ENCODE results near the gene ADGRG3.

ADGRG3 gene

GRCh38 chr16:57679767-57680482 is 11.8 kb downstream of the ADGRG3 start:
- H2AFZ ChIP-seq (ENCODE audit: low read depth, low read length, severe bottlenecking), result no peak overlapping the region
- no peaks in the 10 kb centered on the region for H3F3A ChIP-seq (ENCODE audit: insufficient read depth)
- no peak overlapping the region for H3K27ac ChIP-seq (ENCODE audit: low read depth, low read length)
- no peak overlapping the region for H3K4me3 ChIP-seq (ENCODE audit: insufficient read depth, low read length, poor library complexity, severe bottlenecking)
- TF ChIP-seq CTCF (IDR thresholded peaks at IDR 0.05; ENCODE audit: insufficient read depth, low read length, poor library complexity, severe bottlenecking) (no peak), EZH2phosphoT487 (conservative IDR thresholded peaks at IDR 0.05; ENCODE audit: low read length) (no peak)
- H3K36me3 ChIP-seq (ENCODE audit: low read length), result no peaks in the 10 kb centered on the region
- no peaks in the 10 kb centered on the region for H3K9me3 ChIP-seq (ENCODE audit: insufficient read depth, low read length)
- no peaks in the 10 kb centered on the region for H3K27me3 ChIP-seq (ENCODE audit: low read length)
- H3K4me2 ChIP-seq (ENCODE audit: low read depth, low read length, poor library complexity, severe bottlenecking), result no peak overlapping the region
- H3K79me2 ChIP-seq (ENCODE audit: insufficient read depth, low read length), result no peaks in the 10 kb centered on the region
- no peak overlapping the region for H3K9ac ChIP-seq (ENCODE audit: low read length)
- no peaks in the 10 kb centered on the region for H3K9me2 ChIP-seq (replicated peaks; ENCODE audit: insufficient read depth, low read length)
- H4K20me1 ChIP-seq (ENCODE audit: low read depth, low read length), result no peaks in the 10 kb centered on the region

DNA sequence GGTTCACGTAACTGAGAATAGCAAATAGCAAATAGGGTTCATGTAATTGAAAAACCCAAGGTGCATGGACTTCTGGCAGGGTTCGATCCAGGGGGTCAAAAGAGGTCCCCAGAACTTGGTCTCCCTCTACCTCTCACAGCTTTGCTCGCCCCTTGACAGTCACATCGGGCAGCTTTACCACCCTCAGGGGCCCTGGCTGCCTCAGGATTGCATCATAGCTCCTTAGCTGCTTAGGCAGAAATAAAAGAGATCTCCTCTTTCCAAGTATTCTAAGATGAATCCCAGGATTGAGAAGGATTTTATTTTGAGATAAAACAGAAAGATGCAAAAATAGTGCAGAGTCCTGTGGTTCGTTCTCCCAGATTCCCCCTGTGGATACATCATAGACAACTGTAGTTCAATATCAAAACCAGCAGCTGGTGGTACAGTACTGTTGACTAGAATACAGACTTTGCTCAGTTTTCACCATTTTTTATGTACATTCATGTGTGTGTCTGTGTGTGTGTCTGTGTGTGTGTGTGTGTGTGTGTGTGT is 12.8 kb downstream of the ADGRG3 start:
- H4K20me1 ChIP-seq (ENCODE audit: low read depth, low read length), result no peaks in the 10 kb centered on the region
- no peaks in the 10 kb centered on the region for H3K36me3 ChIP-seq (ENCODE audit: low read length)
- no peak overlapping the region for H3K9ac ChIP-seq (ENCODE audit: low read length)
- TF ChIP-seq EZH2phosphoT487 (conservative IDR thresholded peaks at IDR 0.05; ENCODE audit: low read length) (no peak), CTCF (IDR thresholded peaks at IDR 0.05; ENCODE audit: insufficient read depth, low read length, poor library complexity, severe bottlenecking) (no peak)
- H2AFZ ChIP-seq (ENCODE audit: low read depth, low read length, severe bottlenecking), result no peak overlapping the region
- no peaks in the 10 kb centered on the region for H3K9me2 ChIP-seq (replicated peaks; ENCODE audit: insufficient read depth, low read length)
- no peaks in the 10 kb centered on the region for H3K9me3 ChIP-seq (ENCODE audit: insufficient read depth, low read length)
- no peak overlapping the region for H3K27ac ChIP-seq (ENCODE audit: low read depth, low read length)
- H3K27me3 ChIP-seq (ENCODE audit: low read length), result no peaks in the 10 kb centered on the region
- H3K79me2 ChIP-seq (ENCODE audit: insufficient read depth, low read length), result no peaks in the 10 kb centered on the region
- H3F3A ChIP-seq (ENCODE audit: insufficient read depth), result no peaks in the 10 kb centered on the region
- no peak overlapping the region for H3K4me2 ChIP-seq (ENCODE audit: low read depth, low read length, poor library complexity, severe bottlenecking)
- no peak overlapping the region for H3K4me3 ChIP-seq (ENCODE audit: insufficient read depth, low read length, poor library complexity, severe bottlenecking)

GRCh38 chr16:57681950-57682728 is 14.0 kb downstream of the ADGRG3 start:
- Histone ChIP-seq H3K27ac (ENCODE audit: low read depth, low read length) (no peak overlapping the region), H3K36me3 (ENCODE audit: low read length) (no peaks in the 10 kb centered on the region), H3K9ac (ENCODE audit: low read length) (no peak overlapping the region), H3K4me3 (ENCODE audit: insufficient read depth, low read length, poor library complexity, severe bottlenecking) (no peak overlapping the region), H3K4me2 (ENCODE audit: low read depth, low read length, poor library complexity, severe bottlenecking) (no peak overlapping the region), H3K9me3 (ENCODE audit: insufficient read depth, low read length) (no peaks in the 10 kb centered on the region), H3K9me2 (replicated peaks; ENCODE audit: insufficient read depth, low read length) (no peaks in the 10 kb centered on the region), H3K27me3 (ENCODE audit: low read length) (no peaks in the 10 kb centered on the region), H4K20me1 (ENCODE audit: low read depth, low read length) (no peaks in the 10 kb centered on the region), H2AFZ (ENCODE audit: low read depth, low read length, severe bottlenecking) (no peak overlapping the region), H3F3A (ENCODE audit: insufficient read depth) (no peaks in the 10 kb centered on the region), H3K79me2 (ENCODE audit: insufficient read depth, low read length) (no peaks in the 10 kb centered on the region)
- TF ChIP-seq CTCF (IDR thresholded peaks at IDR 0.05; ENCODE audit: insufficient read depth, low read length, poor library complexity, severe bottlenecking) (no peak), EZH2phosphoT487 (conservative IDR thresholded peaks at IDR 0.05; ENCODE audit: low read length) (no peak)

Measured in SU-DHL-6 (cell line).